ENCODE measurements around the gene HDAC6. TPM values are rescaled to one million over a fixed set of nuclear protein-coding genes. Genes with fewer than 3 reads are reported as not detected.

Gene HDAC6
- total RNA-seq, 1 donor from 2014 or later, result 127 TPM

DNA sequence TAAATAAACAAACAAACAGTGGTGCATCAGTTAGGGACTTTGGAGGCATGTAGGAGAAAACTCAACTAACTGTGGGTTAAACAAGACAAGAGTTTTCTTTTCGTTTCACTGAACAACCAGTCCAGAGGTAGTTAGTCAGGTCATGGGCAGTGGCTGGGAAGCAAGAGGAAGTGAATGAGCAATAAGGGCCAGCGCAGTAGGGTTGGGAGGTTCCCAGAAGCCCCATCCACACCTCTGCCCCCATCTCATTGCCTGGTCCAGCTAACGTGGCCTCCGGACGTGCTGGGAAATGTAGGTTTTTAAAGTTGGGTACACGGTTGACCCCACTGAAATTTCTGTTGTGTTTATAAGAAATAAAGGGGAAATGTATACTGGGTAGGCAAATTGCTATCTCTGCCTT is 31.6 kb upstream of the HDAC6 start:
- TF ChIP-seq CTCF (IDR thresholded peaks at IDR 0.05) (no peak), EZH2 (IDR thresholded peaks at IDR 0.05) (no peak), EZH2phosphoT487 (IDR thresholded peaks at IDR 0.05) (no peak)
- Histone ChIP-seq H3K79me2 (ENCODE audit: low read depth) (no peaks in the 10 kb centered on the region), H3K9me3 (ENCODE audit: low read depth) (no peaks in the 10 kb centered on the region), H2AFZ (replicated peaks) (no peak overlapping the region), H3F3A (ENCODE audit: low read depth) (no peaks in the 10 kb centered on the region), H3K36me3 (no peaks in the 10 kb centered on the region), H3K27ac (no peak overlapping the region), H3K4me1 (no peaks in the 10 kb centered on the region), H3K27me3 (no peaks in the 10 kb centered on the region), H4K20me1 (ENCODE audit: low read depth) (no peaks in the 10 kb centered on the region), H3K4me2 (no peak overlapping the region), H3K4me3 (no peak overlapping the region), H3K9ac (no peak overlapping the region)
- H3K9me3 Mint-ChIP-seq, result peaks cover 16% of the 10 kb centered on the region
- no peak for DNase-seq (ENCODE audit: low spot score)
- H3K4me1 Mint-ChIP-seq, result no peaks in the 10 kb centered on the region
- H3K4me3 Mint-ChIP-seq, result no peak overlapping the region
- no peaks in the 10 kb centered on the region for H3K36me3 Mint-ChIP-seq
- peaks cover 5% of the 10 kb centered on the region for H3K27me3 Mint-ChIP-seq (ENCODE audit: insufficient read depth, low read depth)
- no peak overlapping the region for H3K27ac Mint-ChIP-seq

- Mint-ChIP-seq H3K4me1 (no peaks in the 10 kb centered on the region), H3K27me3 (ENCODE audit: insufficient read depth, low read depth) (peaks cover 5% of the 10 kb centered on the region), H3K4me3 (no peak overlapping the region), H3K36me3 (no peaks in the 10 kb centered on the region), H3K27ac (no peak overlapping the region), H3K9me3 (peaks cover 16% of the 10 kb centered on the region)
- DNase-seq (ENCODE audit: low spot score), result no peak
- H3F3A ChIP-seq (ENCODE audit: low read depth), result no peaks in the 10 kb centered on the region
- no peaks in the 10 kb centered on the region for H3K9me3 ChIP-seq (ENCODE audit: low read depth)
- no peaks in the 10 kb centered on the region for H4K20me1 ChIP-seq (ENCODE audit: low read depth)
- H3K27ac ChIP-seq, result no peak overlapping the region
- H2AFZ ChIP-seq (replicated peaks), result no peak overlapping the region
- no peak for TF ChIP-seq CTCF (IDR thresholded peaks at IDR 0.05)
- TF ChIP-seq EZH2phosphoT487 (IDR thresholded peaks at IDR 0.05), result no peak
- no peak for TF ChIP-seq EZH2 (IDR thresholded peaks at IDR 0.05)
- no peak overlapping the region for H3K4me2 ChIP-seq
- H3K36me3 ChIP-seq, result no peaks in the 10 kb centered on the region
- H3K27me3 ChIP-seq, result no peaks in the 10 kb centered on the region
- H3K9ac ChIP-seq, result no peak overlapping the region
- H3K79me2 ChIP-seq (ENCODE audit: low read depth), result no peaks in the 10 kb centered on the region
- no peaks in the 10 kb centered on the region for H3K4me1 ChIP-seq
- H3K4me3 ChIP-seq, result no peak overlapping the region
Measured at GRCh38 chrX:48772602-48773001, 29.3 kb upstream of the HDAC6 start.

DNA sequence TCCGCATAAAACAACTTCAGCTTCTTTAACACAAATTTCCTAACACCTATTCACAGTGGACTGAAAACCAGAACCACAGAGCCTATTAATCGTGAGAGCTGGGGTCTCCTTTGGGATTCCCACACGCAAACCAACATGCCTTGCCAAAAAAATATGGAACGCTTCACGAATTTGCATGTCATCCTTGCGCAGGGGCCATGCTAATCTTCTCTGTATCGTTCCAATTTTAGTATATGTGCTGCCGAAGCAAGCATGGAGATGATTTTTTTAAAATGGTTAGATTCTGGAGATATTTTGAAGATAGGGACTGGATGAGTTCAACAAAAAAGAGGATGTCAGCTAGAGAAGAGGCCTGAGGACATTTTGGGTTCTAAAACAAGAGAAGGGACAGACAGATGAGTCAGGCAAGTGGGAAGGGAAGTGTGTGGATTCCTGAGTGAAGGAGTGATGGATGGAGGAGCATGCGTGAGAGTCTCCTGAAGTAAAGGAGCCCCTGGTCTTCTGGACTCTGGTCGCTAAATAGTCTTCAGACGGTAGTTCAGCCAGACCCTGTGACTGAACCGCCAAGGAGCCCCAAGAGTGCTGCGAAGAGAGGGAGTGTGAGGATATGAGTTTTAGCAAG is 24.9 kb upstream of the HDAC6 start:
- Mint-ChIP-seq H3K27ac (no peak overlapping the region), H3K9me3 (peaks cover 16% of the 10 kb centered on the region), H3K36me3 (no peaks in the 10 kb centered on the region), H3K27me3 (ENCODE audit: insufficient read depth, low read depth) (peaks cover 11% of the 10 kb centered on the region), H3K4me3 (no peak overlapping the region), H3K4me1 (peaks cover 5% of the 10 kb centered on the region)
- no peak overlapping the region for H3K4me2 ChIP-seq
- no peaks in the 10 kb centered on the region for H3K9me3 ChIP-seq (ENCODE audit: low read depth)
- H3K4me1 ChIP-seq, result no peaks in the 10 kb centered on the region
- no peak overlapping the region for H3K4me3 ChIP-seq
- H3F3A ChIP-seq (ENCODE audit: low read depth), result no peaks in the 10 kb centered on the region
- H4K20me1 ChIP-seq (ENCODE audit: low read depth), result no peaks in the 10 kb centered on the region
- no peak for DNase-seq (ENCODE audit: low spot score)
- no peaks in the 10 kb centered on the region for H3K79me2 ChIP-seq (ENCODE audit: low read depth)
- no peaks in the 10 kb centered on the region for H3K36me3 ChIP-seq
- H2AFZ ChIP-seq (replicated peaks), result no peak overlapping the region
- no peaks in the 10 kb centered on the region for H3K27me3 ChIP-seq
- no peak overlapping the region for H3K9ac ChIP-seq
- H3K27ac ChIP-seq, result no peak overlapping the region
- no peak for TF ChIP-seq CTCF (IDR thresholded peaks at IDR 0.05)
- TF ChIP-seq EZH2phosphoT487 (IDR thresholded peaks at IDR 0.05), result no peak
- TF ChIP-seq EZH2 (IDR thresholded peaks at IDR 0.05), result no peak
